HepG2 (cell line): Measurements from ENCODE around the gene RTP3.

ENCODE experiments used
- BRF2 ChIP-seq: sonication (generic); formaldehyde crosslinking; IDR thresholded peaks from 2 replicates; pipeline ENCODE4 v1.8.1; 2022; ENCODE audit warnings: mild to moderate bottlenecking, missing genetic modification reagents
- POLR2A ChIP-seq, 2 experiments: IDR thresholded peaks; 2 replicates each; pipeline ENCODE4 v1.6.1; 2011; ENCODE audit warnings: low read depth in 2 of 2, low read length in 2 of 2, mild to moderate bottlenecking in 1 of 2, moderate library complexity in 1 of 2; ENCODE audit not compliant: insufficient read depth in 1 of 2
- RAD21 ChIP-seq: fragments of 450-650 bp; formaldehyde crosslinking; IDR thresholded peaks from 2 replicates; pipeline ENCODE4 v1.5.0; 2020; ENCODE audit warnings: mild to moderate bottlenecking
- SAFB2 ChIP-seq: sonication (generic); formaldehyde crosslinking; IDR thresholded peaks from 2 replicates; pipeline ENCODE4 v1.5.1; 2020; ENCODE audit warnings: missing genetic modification reagents, low read depth, mild to moderate bottlenecking, borderline replicate concordance
- TEF ChIP-seq: sonication (generic); formaldehyde crosslinking; IDR thresholded peaks from 2 replicates; pipeline ENCODE4 v1.5.0; 2020; ENCODE audit warnings: missing genetic modification reagents

GRCh38 chr3:46544771-46545503, 47.2 kb downstream of the RTP3 start:
- TF ChIP-seq BRF2 (CRISPR knock-in tag) (no peak), RAD21 (CRISPR knock-in tag) (no peak), SAFB2 (CRISPR knock-in tag) (no peak), TEF (CRISPR knock-in tag) (no peak), POLR2A (IDR thresholded peaks at IDR 0.05; ENCODE audit: insufficient read depth in 1 of 2, low read depth in 2 of 2, low read length in 2 of 2) (no peak)
